ENCODE results near the gene PNCK. TPM values are rescaled to one million over a fixed set of nuclear protein-coding genes. Genes with fewer than 3 reads are reported as not detected.

PNCK gene
- total RNA-seq, 3 donors from 2014 or later = 0.48 to 1.3 (median 0.73) TPM

DNA sequence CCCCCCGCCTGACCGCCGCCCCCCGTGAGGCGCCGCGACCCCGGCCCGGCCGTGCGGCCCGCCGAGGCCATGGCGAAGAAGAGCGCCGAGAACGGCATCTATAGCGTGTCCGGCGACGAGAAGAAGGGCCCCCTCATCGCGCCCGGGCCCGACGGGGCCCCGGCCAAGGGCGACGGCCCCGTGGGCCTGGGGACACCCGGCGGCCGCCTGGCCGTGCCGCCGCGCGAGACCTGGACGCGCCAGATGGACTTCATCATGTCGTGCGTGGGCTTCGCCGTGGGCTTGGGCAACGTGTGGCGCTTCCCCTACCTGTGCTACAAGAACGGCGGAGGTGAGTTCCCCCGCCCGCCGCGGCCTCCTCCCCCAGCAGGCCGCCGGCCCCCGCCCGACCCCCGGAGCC is 14.9 kb upstream of the PNCK start:
- Histone ChIP-seq H3K27ac (peak overlapping the region; percentile 13 to 58), H3K27me3 (peaks cover 4 to 39% of the 10 kb centered on the region in 2 donors), H3K9me3 (peaks cover 0 to 3% of the 10 kb centered on the region in 2 donors), H3K36me3 (no peaks in the 10 kb centered on the region), H3K4me3 (peak overlapping the region; percentile 31 to 69 (median 52)), H3K4me1 (no peaks in the 10 kb centered on the region)
- no peak for DNase-seq (ENCODE audit: low spot score in 2 of 2)
- TF ChIP-seq POLR2A (IDR thresholded peaks at IDR 0.05) (no peak), POLR2AphosphoS5 (IDR thresholded peaks at IDR 0.05) (no peak)
- intact Hi-C loops (cut with DNase I; ENCODE audit: low total_unique reads) = no loop called here

DNA sequence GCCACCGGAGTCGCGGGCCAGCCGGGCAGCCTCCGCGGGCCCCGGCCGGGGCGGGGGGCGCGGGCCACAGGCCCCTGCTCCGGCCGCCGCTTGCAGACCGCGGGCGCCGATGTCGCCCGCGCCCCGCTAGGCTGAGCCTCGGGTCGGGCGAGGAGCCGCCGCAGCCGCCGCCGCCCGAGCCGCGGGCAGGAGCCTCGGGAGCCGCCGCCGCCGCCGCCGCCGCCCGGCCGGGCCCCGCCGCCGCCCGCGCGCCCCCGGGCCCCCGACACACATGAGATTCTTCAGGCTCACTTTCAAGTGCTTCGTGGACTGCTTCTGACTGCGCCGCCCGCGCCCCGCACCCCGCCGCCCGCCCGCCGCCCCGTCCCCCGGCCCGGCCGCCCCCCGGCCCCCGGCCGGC is 14.5 kb upstream of the PNCK start:
- Histone ChIP-seq H3K27me3 (peaks cover 4 to 36% of the 10 kb centered on the region in 2 donors), H3K9me3 (peaks cover 0 to 5% of the 10 kb centered on the region in 2 donors), H3K4me3 (peak overlapping the region in 2 of 3 donors; percentile 52 to 69), H3K27ac (peak overlapping the region in 1 of 2 donors; percentile 58), H3K36me3 (no peaks in the 10 kb centered on the region), H3K4me1 (no peaks in the 10 kb centered on the region)
- no peak for DNase-seq (ENCODE audit: low spot score in 2 of 2)
- no peak for TF ChIP-seq POLR2AphosphoS5 (IDR thresholded peaks at IDR 0.05)
- TF ChIP-seq POLR2A (IDR thresholded peaks at IDR 0.05) = no peak
- TF ChIP-seq, protein P1, sequence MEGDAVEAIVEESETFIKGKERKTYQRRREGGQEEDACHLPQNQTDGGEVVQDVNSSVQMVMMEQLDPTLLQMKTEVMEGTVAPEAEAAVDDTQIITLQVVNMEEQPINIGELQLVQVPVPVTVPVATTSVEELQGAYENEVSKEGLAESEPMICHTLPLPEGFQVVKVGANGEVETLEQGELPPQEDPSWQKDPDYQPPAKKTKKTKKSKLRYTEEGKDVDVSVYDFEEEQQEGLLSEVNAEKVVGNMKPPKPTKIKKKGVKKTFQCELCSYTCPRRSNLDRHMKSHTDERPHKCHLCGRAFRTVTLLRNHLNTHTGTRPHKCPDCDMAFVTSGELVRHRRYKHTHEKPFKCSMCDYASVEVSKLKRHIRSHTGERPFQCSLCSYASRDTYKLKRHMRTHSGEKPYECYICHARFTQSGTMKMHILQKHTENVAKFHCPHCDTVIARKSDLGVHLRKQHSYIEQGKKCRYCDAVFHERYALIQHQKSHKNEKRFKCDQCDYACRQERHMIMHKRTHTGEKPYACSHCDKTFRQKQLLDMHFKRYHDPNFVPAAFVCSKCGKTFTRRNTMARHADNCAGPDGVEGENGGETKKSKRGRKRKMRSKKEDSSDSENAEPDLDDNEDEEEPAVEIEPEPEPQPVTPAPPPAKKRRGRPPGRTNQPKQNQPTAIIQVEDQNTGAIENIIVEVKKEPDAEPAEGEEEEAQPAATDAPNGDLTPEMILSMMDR (IDR thresholded peaks at IDR 0.05) = no peak
- intact Hi-C loops (cut with DNase I; ENCODE audit: low total_unique reads) = no loop called here

DNA sequence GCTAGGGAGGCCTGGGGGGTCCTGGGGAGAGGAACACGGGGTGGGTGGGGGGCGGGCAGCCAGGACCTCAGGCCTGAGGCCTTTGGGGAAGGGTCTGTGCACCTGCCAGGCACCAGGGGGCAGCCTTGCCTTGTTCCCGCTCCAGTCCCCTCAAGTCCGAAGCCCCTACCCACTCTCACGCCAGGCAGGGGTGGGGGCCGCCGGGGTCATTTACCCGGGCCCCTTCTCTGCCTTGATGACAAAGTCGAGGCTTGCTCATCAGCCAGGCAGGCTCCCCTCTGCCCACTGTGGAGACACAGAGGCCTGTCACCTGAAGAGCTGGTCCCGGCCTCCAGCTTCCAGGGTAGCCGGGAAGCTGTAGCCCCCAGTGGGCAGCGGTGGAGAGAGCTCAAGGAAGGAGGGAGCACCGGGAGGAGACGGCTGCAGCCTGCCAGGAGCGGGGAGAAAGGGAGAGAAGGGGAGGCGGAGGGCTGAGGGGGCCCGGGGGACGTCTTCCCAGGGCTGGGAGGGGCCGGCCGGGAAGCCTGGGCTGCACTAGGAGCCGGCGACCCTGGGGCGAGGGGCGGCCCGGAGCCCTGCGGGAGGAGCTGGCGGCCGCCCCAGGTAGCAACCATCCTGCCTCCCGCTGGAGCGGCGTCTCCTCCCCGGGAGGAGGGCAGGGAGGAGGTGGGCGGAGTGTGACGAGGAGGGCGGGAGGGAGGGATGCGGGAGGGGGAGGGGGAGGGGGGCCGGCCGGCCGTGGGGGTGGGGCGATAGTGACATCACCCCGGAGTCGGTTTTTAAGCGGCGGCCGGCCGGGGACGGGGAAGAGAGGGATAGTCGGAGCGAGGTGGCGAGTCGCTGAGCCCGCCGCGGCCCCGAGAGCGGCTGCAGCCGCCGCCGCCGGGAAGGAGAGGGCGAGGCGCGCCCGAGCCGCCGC is 13.8 kb upstream of the PNCK start, which contains the start of gene SLC6A8:
Gene SLC6A8, plus strand, starts transcription at position 806 of the 919 bp plus-strand sequence. CDS start 649 bp downstream, outside the sequence.
- Histone ChIP-seq H3K27ac (peak within 1 kb of the TSS; percentile 42 to 58), H3K9me3 (peaks cover 0 to 5% of the 10 kb centered on the region in 2 donors), H3K36me3 (no peaks in the 10 kb centered on the region), H3K4me3 (peak within 1 kb of the TSS; percentile 31 to 69 (median 52)), H3K4me1 (no peaks in the 10 kb centered on the region), H3K27me3 (peaks cover 4 to 35% of the 10 kb centered on the region in 2 donors)
- DNase-seq (ENCODE audit: low spot score in 2 of 2) = peak; percentile 58 to 72
- TF ChIP-seq POLR2A (IDR thresholded peaks at IDR 0.05) = no peak
- TF ChIP-seq POLR2AphosphoS5 (IDR thresholded peaks at IDR 0.05) = no peak
- TF ChIP-seq, protein P1 (IDR thresholded peaks at IDR 0.05) = no peak
- intact Hi-C loops (cut with DNase I; ENCODE audit: low total_unique reads) = no loop called here

DNA sequence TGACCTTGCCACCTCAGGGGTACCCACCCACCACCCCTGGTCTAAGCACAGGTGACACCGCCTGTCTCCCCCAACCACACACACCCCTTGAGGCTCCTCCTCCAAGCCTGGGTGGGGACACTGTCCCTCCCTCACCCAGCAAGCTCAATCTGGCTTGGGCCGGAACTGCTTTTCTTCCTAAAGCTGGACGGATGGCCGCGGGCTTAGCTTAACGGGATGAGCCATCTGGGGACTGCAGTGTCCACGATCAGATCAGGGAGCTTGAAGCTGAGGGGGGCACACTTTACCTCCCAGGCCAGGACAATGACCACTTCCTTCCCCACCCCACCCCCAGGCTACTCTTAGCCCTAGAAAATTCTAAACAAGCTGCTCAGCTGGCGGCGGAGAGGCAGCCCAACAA is 13.1 kb upstream of the PNCK start:
- TF ChIP-seq, protein P1 (IDR thresholded peaks at IDR 0.05) = no peak
- TF ChIP-seq POLR2AphosphoS5 (IDR thresholded peaks at IDR 0.05) (no peak), POLR2A (IDR thresholded peaks at IDR 0.05) (no peak)
- DNase-seq (ENCODE audit: low spot score in 2 of 2) = no peak
- H3K27ac ChIP-seq = peak overlapping the region in 1 of 2 donors; percentile 58

DNA sequence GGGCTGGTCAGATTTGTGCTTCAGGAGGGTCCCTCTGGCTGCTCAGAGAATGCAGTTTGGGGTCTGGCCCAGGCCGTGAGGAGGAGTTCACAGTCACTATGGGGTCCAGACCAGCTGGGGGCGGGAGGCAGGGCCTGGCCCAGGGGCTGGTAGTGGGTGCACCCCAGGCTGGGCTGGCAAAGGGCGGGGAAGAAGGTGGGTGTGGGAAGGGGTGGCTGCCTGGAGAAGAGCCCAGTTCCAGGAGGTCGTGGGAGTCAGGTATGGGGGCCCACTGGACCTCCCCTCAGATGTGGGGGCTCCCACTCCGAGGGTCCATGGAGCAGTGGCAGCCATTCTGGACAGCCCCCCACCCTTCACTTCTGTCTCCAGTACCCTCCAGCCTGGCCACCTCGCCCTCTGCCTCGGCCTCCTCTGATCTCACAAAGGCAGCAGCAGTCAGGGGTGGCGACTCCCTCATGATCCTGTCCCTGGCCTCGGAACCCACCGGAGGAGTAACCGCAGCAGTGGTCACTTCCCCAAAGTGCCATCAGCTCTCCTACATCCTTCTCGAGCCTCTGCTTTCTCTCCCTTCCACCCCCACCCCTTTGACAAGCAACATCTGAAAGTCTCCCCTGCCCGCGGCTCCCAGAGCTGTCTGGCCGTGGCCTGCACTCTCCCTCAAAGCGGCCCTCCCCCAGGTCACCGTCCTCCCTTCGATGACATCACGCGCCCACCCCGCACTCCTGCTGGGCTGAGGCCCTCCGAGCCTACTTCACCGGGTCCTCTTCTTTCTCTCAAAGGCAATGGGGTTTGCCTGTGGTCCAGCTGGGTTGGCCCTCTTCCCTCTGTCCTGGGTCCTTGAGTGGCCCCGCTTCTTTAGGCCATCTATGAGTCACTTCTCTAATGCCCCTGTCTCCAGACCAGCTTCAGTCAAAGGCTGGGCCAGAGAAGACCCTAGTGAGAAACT is 12.4 kb upstream of the PNCK start:
- intact Hi-C loops (cut with DNase I; ENCODE audit: low total_unique reads) = no loop called here
- peaks cover 0 to 5% of the 10 kb centered on the region in 2 donors for H3K9me3 ChIP-seq
- H3K4me1 ChIP-seq = no peaks in the 10 kb centered on the region
- H3K27me3 ChIP-seq = peaks cover 4 to 38% of the 10 kb centered on the region in 2 donors
- no peak overlapping the region for H3K27ac ChIP-seq
- TF ChIP-seq POLR2AphosphoS5 (IDR thresholded peaks at IDR 0.05) (no peak), POLR2A (IDR thresholded peaks at IDR 0.05) (no peak)
- TF ChIP-seq, protein P1 (IDR thresholded peaks at IDR 0.05) = no peak
- H3K36me3 ChIP-seq = no peaks in the 10 kb centered on the region
- H3K4me3 ChIP-seq = no peak overlapping the region
- DNase-seq (ENCODE audit: low spot score in 2 of 2) = no peak

More for the DNA sequence above, 13.1 kb upstream of the PNCK start:
- intact Hi-C loops (cut with DNase I; ENCODE audit: low total_unique reads) = no loop called here
- Histone ChIP-seq H3K27me3 (peaks cover 4 to 39% of the 10 kb centered on the region in 2 donors), H3K4me1 (no peaks in the 10 kb centered on the region), H3K4me3 (peak overlapping the region in 1 of 3 donors; percentile 66), H3K36me3 (no peaks in the 10 kb centered on the region), H3K9me3 (peaks cover 0 to 5% of the 10 kb centered on the region in 2 donors)

All from breast epithelium (tissue), 4 donors.